ENCODE results near the gene OR5I1.
"Not testable (repeated sequence)": the region's sequence is repeated elsewhere in the genome, so short reads cannot be mapped to it uniquely, and the experiment has no call there.

The OR5I1 gene

GRCh38 chr11:55936300-55936699 lies at the start of gene OR5I1:
Gene OR5I1, minus strand, starts transcription at chr11:55936400. Its CDS starts 0 bp downstream, at chr11:55936400.
- no peak for DNase-seq

- no peak for DNase-seq
Observed at GRCh38 chr11:55970935-55971334, 34.7 kb upstream of the OR5I1 start.

- no peak for DNase-seq
Observed at GRCh38 chr11:55969845-55970244, 33.6 kb upstream of the OR5I1 start, which contains the start of gene OR10AG1. Gene OR10AG1, minus strand, starts transcription at chr11:55969945. Its CDS starts 38 bp downstream, at chr11:55969907.

GRCh38 chr11:55967914-55968313 lies 31.7 kb upstream of the OR5I1 start:
- no peak for DNase-seq

- DNase-seq, result no peak
Observed at GRCh38 chr11:55966391-55966790, 30.2 kb upstream of the OR5I1 start.

- no peak for DNase-seq
Observed at GRCh38 chr11:55956521-55956920, 20.3 kb upstream of the OR5I1 start.

- no peak for DNase-seq
Observed at GRCh38 chr11:55949330-55949729, 13.1 kb upstream of the OR5I1 start.

GRCh38 chr11:55942785-55943392 lies 6.7 kb upstream of the OR5I1 start:
- no peak for DNase-seq

GRCh38 chr11:55920537-55920936 lies 15.7 kb downstream of the OR5I1 start:
- DNase-seq, result no peak

GRCh38 chr11:55914482-55914881 lies 21.7 kb downstream of the OR5I1 start, which contains the start of gene OR5W2:
Gene OR5W2, minus strand, starts transcription at chr11:55914582. Its CDS starts 0 bp downstream, at chr11:55914582.
- DNase-seq, result no peak

- DNase-seq, result no peak
Observed at GRCh38 chr11:55902308-55902707, 33.9 kb downstream of the OR5I1 start.

GRCh38 chr11:55895216-55895615 lies 41.0 kb downstream of the OR5I1 start:
- DNase-seq, result no peak

- DNase-seq, result not testable (repeated sequence)
Observed at GRCh38 chr11:55885481-55885880, 50.7 kb downstream of the OR5I1 start.
